Adrenal gland (tissue), 5 donors: ENCODE data around the gene HELZ.

Source experiments
- POLR2A ChIP-seq, 2 donors: fragments of 450-650 bp; IDR thresholded peaks; one replicate each; pipeline ENCODE4 v1.6.1; 2017; ENCODE audit warnings: antibody characterized with exemption in 2 of 2, mild to moderate bottlenecking in 2 of 2, moderate library complexity in 1 of 2
- TF ChIP-seq, protein P1 (sequence below), 6 experiments: fragments of 450-650 bp in 4 of 6; fragments of 200-600 bp in 2 of 6; sonication (generic) in 1 of 6; IDR thresholded peaks; 1 replicate in 5 of 6; 2 replicates in 1 of 6; pipeline versions ENCODE4 v1.5.1 to v1.8.0; 2016 to 2021; ENCODE audit warnings: antibody characterized with exemption in 6 of 6, mild to moderate bottlenecking in 2 of 6, moderate library complexity in 1 of 6
- donor health status: DM: no; HTN: no; CAD: no.

DNA sequence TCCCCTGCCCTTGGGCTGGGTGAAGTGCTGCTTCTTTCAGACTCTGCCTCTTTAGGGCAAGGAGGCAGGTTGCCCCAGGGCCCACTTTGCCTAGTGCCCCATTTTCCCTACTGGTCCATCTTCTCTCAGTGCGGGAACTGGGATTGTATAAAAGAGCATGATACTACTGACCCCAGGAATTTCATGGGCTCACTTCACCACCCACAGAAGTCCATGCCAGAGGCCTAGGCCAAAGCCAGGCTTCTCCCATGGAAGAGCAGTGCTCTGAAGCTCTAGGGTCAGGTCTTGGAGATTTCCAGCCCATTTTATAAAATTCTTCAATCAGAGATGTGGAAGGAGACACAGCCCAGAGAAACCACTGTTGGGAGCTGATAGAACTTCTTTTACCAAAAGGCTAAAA is 194.9 kb downstream of the HELZ start:
- TF ChIP-seq, protein P1, sequence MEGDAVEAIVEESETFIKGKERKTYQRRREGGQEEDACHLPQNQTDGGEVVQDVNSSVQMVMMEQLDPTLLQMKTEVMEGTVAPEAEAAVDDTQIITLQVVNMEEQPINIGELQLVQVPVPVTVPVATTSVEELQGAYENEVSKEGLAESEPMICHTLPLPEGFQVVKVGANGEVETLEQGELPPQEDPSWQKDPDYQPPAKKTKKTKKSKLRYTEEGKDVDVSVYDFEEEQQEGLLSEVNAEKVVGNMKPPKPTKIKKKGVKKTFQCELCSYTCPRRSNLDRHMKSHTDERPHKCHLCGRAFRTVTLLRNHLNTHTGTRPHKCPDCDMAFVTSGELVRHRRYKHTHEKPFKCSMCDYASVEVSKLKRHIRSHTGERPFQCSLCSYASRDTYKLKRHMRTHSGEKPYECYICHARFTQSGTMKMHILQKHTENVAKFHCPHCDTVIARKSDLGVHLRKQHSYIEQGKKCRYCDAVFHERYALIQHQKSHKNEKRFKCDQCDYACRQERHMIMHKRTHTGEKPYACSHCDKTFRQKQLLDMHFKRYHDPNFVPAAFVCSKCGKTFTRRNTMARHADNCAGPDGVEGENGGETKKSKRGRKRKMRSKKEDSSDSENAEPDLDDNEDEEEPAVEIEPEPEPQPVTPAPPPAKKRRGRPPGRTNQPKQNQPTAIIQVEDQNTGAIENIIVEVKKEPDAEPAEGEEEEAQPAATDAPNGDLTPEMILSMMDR (IDR thresholded peaks at IDR 0.05): no peak
- TF ChIP-seq POLR2A (IDR thresholded peaks at IDR 0.05): no peak
